ENCODE results near the gene FIGN.

Gene FIGN

GRCh38 chr2:163553601-163554000 lies 182.2 kb downstream of the FIGN start:
- DNase-seq = no peak

DNA sequence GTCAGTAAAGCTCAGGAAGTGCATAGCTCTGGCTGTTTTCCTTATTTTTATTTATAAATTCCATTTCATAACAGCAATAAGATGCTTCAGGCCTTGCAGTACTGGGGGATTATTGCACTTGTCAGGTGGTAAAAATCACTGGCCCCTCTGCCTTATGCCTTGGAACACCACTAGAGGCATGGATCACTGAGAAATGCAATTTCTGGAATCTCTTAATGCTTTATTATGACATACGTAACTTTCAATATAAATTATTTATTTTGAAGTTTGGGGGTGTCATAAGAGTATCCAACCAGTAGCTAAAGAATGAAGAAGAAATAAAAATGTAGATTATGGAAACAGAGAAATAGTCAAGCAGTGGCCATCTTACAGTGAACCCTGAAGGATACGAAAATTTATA lies 183.1 kb downstream of the FIGN start:
- DNase-seq = no peak

DNA sequence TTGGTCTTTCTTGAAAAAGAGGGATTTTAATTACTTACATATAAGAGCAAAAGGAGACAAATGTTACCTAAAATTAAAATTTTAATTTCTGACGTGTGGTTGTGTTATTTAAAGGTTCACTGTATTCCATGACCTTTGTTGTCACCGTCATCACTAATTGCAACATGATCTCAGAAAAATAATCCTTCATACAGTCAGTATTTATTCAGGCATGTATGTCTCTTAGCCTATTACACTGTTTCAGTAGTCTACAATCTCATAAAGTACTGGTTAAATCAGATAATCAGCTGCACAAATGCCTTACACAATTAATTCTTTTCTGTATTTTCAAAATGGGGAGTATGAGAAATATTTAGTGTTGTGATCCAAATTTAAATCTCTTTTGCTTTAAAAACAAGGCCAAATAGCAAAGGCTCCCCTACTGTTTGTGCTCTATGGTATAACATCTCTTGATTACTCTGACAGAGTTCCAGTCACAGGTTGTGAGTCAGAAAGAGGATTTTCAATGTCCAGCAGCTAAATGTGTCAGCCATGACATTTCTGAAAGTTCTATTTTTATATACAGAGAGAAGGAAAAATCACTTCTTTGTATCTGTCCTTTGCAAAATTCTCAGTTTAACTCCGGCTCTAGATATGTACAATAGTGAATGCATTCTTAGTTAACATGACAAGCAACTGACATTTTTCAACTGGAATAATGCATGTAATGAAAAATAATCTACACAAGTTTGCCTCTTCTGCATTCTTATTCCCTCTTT lies 184.0 kb downstream of the FIGN start:
- DNase-seq = no peak

DNA sequence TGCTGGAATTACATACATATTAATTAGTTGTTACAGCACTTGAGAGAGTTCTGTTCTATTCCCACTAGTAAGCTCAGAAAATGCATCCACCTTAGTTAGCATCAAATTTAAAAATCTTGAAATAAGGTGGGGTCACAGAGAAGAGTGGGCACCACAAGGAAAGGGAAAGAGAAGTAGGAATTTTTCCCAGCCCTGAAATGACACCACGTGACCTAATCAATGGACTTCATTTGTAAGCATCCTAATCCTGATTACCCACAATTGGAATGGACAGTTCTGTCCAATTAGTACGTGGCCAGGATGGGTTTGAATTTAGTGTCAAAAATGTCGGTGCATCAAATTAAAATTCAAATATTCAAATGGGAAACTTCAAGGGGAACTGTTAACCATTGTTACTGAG lies 186.8 kb downstream of the FIGN start:
- no peak for DNase-seq

Measured in effector CD8-positive, alpha-beta T cell (primary cell).